ENCODE measurements around the gene METAP2.
A peak's percentile ranks its signal among the peaks of the same experiment; 100 is the strongest.

The METAP2 gene

GRCh38 chr12:95487024-95487423 lies 13.1 kb downstream of the METAP2 start:
- H3K27ac ChIP-seq = no peak overlapping the region
- TF ChIP-seq CTCF (IDR thresholded peaks at IDR 0.05) = no peak
- no peak for TF ChIP-seq ZFX (IDR thresholded peaks at IDR 0.05; ENCODE audit: borderline replicate concordance)

- no peak for TF ChIP-seq CTCF (IDR thresholded peaks at IDR 0.05)
- TF ChIP-seq ZFX (IDR thresholded peaks at IDR 0.05; ENCODE audit: borderline replicate concordance) = no peak
These were observed 18.5 kb downstream of the METAP2 start for GRCh38 chr12:95492462-95492861.

GRCh38 chr12:95494888-95495287 lies 20.9 kb downstream of the METAP2 start:
- no peak overlapping the region for H3K27ac ChIP-seq
- TF ChIP-seq ZFX (IDR thresholded peaks at IDR 0.05; ENCODE audit: borderline replicate concordance) (no peak), CTCF (IDR thresholded peaks at IDR 0.05) (no peak)

More at GRCh38 chr12:95492462-95492861, 18.5 kb downstream of the METAP2 start:
- no peak overlapping the region for H3K27ac ChIP-seq

GRCh38 chr12:95495433-95495832 lies 21.5 kb downstream of the METAP2 start:
- TF ChIP-seq ZFX (IDR thresholded peaks at IDR 0.05; ENCODE audit: borderline replicate concordance) = no peak
- TF ChIP-seq CTCF (IDR thresholded peaks at IDR 0.05) = no peak

GRCh38 chr12:95497031-95497430 lies 23.1 kb downstream of the METAP2 start:
- peak overlapping the region; percentile 12 for H3K27ac ChIP-seq
- TF ChIP-seq ZFX (IDR thresholded peaks at IDR 0.05; ENCODE audit: borderline replicate concordance) (no peak), CTCF (IDR thresholded peaks at IDR 0.05) (no peak)

More at GRCh38 chr12:95495433-95495832, 21.5 kb downstream of the METAP2 start:
- no peak overlapping the region for H3K27ac ChIP-seq

- no peak overlapping the region for H3K27ac ChIP-seq
- TF ChIP-seq CTCF (IDR thresholded peaks at IDR 0.05) = no peak
- TF ChIP-seq ZFX (IDR thresholded peaks at IDR 0.05; ENCODE audit: borderline replicate concordance) = no peak
These were observed 25.0 kb downstream of the METAP2 start for GRCh38 chr12:95498968-95499367.

- TF ChIP-seq CTCF (IDR thresholded peaks at IDR 0.05) (no peak), ZFX (IDR thresholded peaks at IDR 0.05; ENCODE audit: borderline replicate concordance) (no peak)
- H3K27ac ChIP-seq = no peak overlapping the region
These were observed 25.8 kb downstream of the METAP2 start for GRCh38 chr12:95499772-95500171.

All from 22Rv1 (cell line).